ENCODE results near the gene ATP11B.
A peak's percentile ranks its signal among the peaks of the same experiment; 100 is the strongest.

Gene ATP11B

GRCh38 chr3:182793663-182794454 is 555 bp downstream of the ATP11B start (continued):
- peak; percentile 74 for TF ChIP-seq ZBTB26 (tag by site-specific recombination; optimal IDR thresholded peaks at IDR 0.05)
- TF ChIP-seq REST (tag by site-specific recombination; IDR thresholded peaks at IDR 0.05), result no peak
- no peak for TF ChIP-seq ZNF658 (tag by site-specific recombination; IDR thresholded peaks at IDR 0.05)
- no peak for TF ChIP-seq SCRT1 (tag by site-specific recombination; IDR thresholded peaks at IDR 0.05; ENCODE audit: borderline replicate concordance)
- TF ChIP-seq FEZF1 (tag by site-specific recombination; IDR thresholded peaks at IDR 0.05), result no peak
- TF ChIP-seq ZNF121 (tag by site-specific recombination; IDR thresholded peaks at IDR 0.05), result no peak
- no peak for TF ChIP-seq ZFP3 (tag by site-specific recombination; IDR thresholded peaks at IDR 0.05; ENCODE audit: low read depth)
- no peak for TF ChIP-seq HOXA7 (CRISPR knock-in tag; IDR thresholded peaks at IDR 0.05; ENCODE audit: borderline replicate concordance)
- no peak for TF ChIP-seq MZF1 (tag by site-specific recombination; IDR thresholded peaks at IDR 0.05; ENCODE audit: borderline replicate concordance)

GRCh38 chr3:182794455-182795388 is 1.4 kb downstream of the ATP11B start:
- Histone ChIP-seq H3K27ac (ENCODE audit: extremely low read depth, low read depth, low read length) (peak overlapping the region; percentile 61), H3K4me3 (ENCODE audit: low read depth, low read length) (peak overlapping the region; percentile 82), H3K4me1 (ENCODE audit: control insufficient read depth, insufficient read depth, low read length) (no peaks in the 10 kb centered on the region), H3K9me3 (ENCODE audit: control insufficient read depth, insufficient read depth, low read depth, low read length) (no peaks in the 10 kb centered on the region), H3K36me3 (ENCODE audit: control insufficient read depth in 2 of 2, insufficient read depth in 1 of 2, low read length in 2 of 2) (no peaks in the 10 kb centered on the region)
- CTCF ChIA-PET, result interaction anchor here (0.5 to 2.2 kb wide), 7 partner anchors 21 to 1391 kb away, joined by 3 to 9 read pairs (median 3); no protein-coding TSS in a partner anchor
- POLR2A ChIA-PET, result interaction anchor here (1.2 kb wide), 1 partner anchor 71 kb away, joined by 3 read pairs; no protein-coding TSS in a partner anchor
- TF ChIP-seq PRDM1 (tag by site-specific recombination; IDR thresholded peaks at IDR 0.05) (peak; percentile 57; the same call in 1 of the 2 replicates), ZNF501 (tag by site-specific recombination; IDR thresholded peaks at IDR 0.05) (0 out of 2 replicates have a peak, but pooled peaks have one; percentile 4), ZNF398 (tag by site-specific recombination; IDR thresholded peaks at IDR 0.05) (no peak), KLF17 (tag by site-specific recombination; IDR thresholded peaks at IDR 0.05) (no peak), AEBP2 (tag by site-specific recombination; IDR thresholded peaks at IDR 0.05; ENCODE audit: borderline replicate concordance) (no peak), ZBTB10 (tag by site-specific recombination; IDR thresholded peaks at IDR 0.05) (no peak), ZNF521 (tag by site-specific recombination; IDR thresholded peaks at IDR 0.05) (no peak), ZNF335 (tag by site-specific recombination; conservative IDR thresholded peaks at IDR 0.05) (peak; percentile 71), WT1 (tag by site-specific recombination; IDR thresholded peaks at IDR 0.05) (no peak), ZNF18 (tag by site-specific recombination; IDR thresholded peaks at IDR 0.05) (peak; percentile 66; the same call in 1 of the 2 replicates)

Measured in HEK293 (cell line).